Endothelial cell of umbilical vein (primary cell): ENCODE data around the gene CDC16. TPM values are rescaled to one million over a fixed set of nuclear protein-coding genes. Genes with fewer than 3 reads are reported as not detected.

ENCODE experiments used
- BruUV-seq: library from RNA; stranded (reverse); fragments of 400-500 nt; replicated peaks from 2 replicates; lab custom pipeline; 2021; lab: Mats Ljungman, UMichigan
- CTCF ChIA-PET: fragments of 300-600, 350-600 bp; sonication (Branson Sonifier 250); formaldehyde crosslinking; loops from one replicate; lab custom pipeline; 2021; ENCODE audit warnings: antibody characterized with exemption, inconsistent platforms; lab: Charles Lee
- POLR2A ChIA-PET: fragments of 300-600, 350-600 bp; sonication (Branson Sonifier 250); formaldehyde crosslinking; loops from one replicate; lab custom pipeline; 2021; ENCODE audit warnings: antibody characterized with exemption, inconsistent platforms; lab: Charles Lee
- DNase-seq: peaks from one replicate; pipeline ENCODE4 v3.0.0-alpha.2; 2011; ENCODE audit warnings: low read depth, low spot score
- FAIRE-seq: peaks from 2 replicates; lab custom pipeline; 2011; peaks lifted over from hg19 to GRCh38; lab: Jason Lieb, UNC
- H2AFZ ChIP-seq: 2 replicates; pipeline ENCODE4 v1.6.0; 2012; ENCODE audit warnings: low read depth, low read length, control low read depth, inconsistent platforms
- H3K27ac ChIP-seq: 2 replicates; pipeline ENCODE4 v1.5.1; 2011; ENCODE audit warnings: low read depth, mild to moderate bottlenecking, control low read depth, low read length, moderate library complexity; ENCODE audit not compliant: insufficient read depth
- H3K27me3 ChIP-seq, 2 experiments: 2 replicates each; pipeline versions ENCODE4 v1.6.0 to v1.6.1; 2011; ENCODE audit warnings: low read length in 2 of 2, mixed read lengths in 1 of 2; ENCODE audit not compliant: control insufficient read depth in 2 of 2, insufficient read depth in 2 of 2
- H3K36me3 ChIP-seq, 2 experiments: 2 replicates in 1 of 2; 3 replicates in 1 of 2; pipeline ENCODE4 v1.5.1; 2011; ENCODE audit warnings: low read length in 2 of 2, mild to moderate bottlenecking in 1 of 2, moderate library complexity in 1 of 2; ENCODE audit not compliant: control insufficient read depth in 2 of 2, insufficient read depth in 2 of 2; ENCODE audit errors: extremely low read depth in 1 of 2
- H3K4me1 ChIP-seq: 3 replicates; pipeline ENCODE4 v1.5.1; 2011; ENCODE audit warnings: mild to moderate bottlenecking, low read length; ENCODE audit not compliant: control insufficient read depth, insufficient read depth; ENCODE audit errors: extremely low read depth
- H3K4me2 ChIP-seq: 2 replicates; pipeline ENCODE4 v1.6.1; 2011; ENCODE audit warnings: low read length, control low read depth, mixed read lengths; ENCODE audit not compliant: insufficient read depth
- H3K4me3 ChIP-seq, 3 experiments: fragments of 200-600 bp in 1 of 3; sonication (generic), shearing (Covaris generic) in 1 of 3; replicated peaks in 1 of 3; 2 replicates each; pipeline ENCODE4 v1.5.1; 2011 to 2016; ENCODE audit warnings: control low read depth in 3 of 3, low read length in 3 of 3, mild to moderate bottlenecking in 2 of 3, inconsistent platforms in 1 of 3, low read depth in 1 of 3, moderate library complexity in 1 of 3; ENCODE audit not compliant: insufficient read depth in 1 of 3
- H3K79me2 ChIP-seq: 2 replicates; pipeline ENCODE4 v1.6.0; 2012; ENCODE audit warnings: low read length, inconsistent platforms; ENCODE audit not compliant: control insufficient read depth, insufficient read depth
- H3K9ac ChIP-seq: replicated peaks from 2 replicates; pipeline ENCODE3; 2011; ENCODE audit warnings: low read length, control low read depth; ENCODE audit not compliant: insufficient read depth; ENCODE audit errors: extremely low read depth
- H3K9me1 ChIP-seq: replicated peaks from 3 replicates; pipeline ENCODE4 v1.6.0; 2011; ENCODE audit warnings: mild to moderate bottlenecking, low read length; ENCODE audit not compliant: control insufficient read depth, insufficient read depth; ENCODE audit errors: extremely low read depth
- H3K9me3 ChIP-seq: replicated peaks from 2 replicates; pipeline ENCODE4 v1.5.1; 2012; ENCODE audit warnings: low read length, inconsistent platforms; ENCODE audit not compliant: control insufficient read depth, insufficient read depth
- H4K20me1 ChIP-seq: replicated peaks from 2 replicates; pipeline ENCODE3; 2011; ENCODE audit warnings: mild to moderate bottlenecking, low read length; ENCODE audit not compliant: control insufficient read depth, insufficient read depth; ENCODE audit errors: extremely low read depth
- EZH2 ChIP-seq: IDR thresholded peaks from 2 replicates; pipeline ENCODE4 v1.6.1; 2012; ENCODE audit warnings: borderline replicate concordance, low read depth, mild to moderate bottlenecking, moderate library complexity, low read length, inconsistent platforms; ENCODE audit not compliant: severe bottlenecking
- FOS ChIP-seq: IDR thresholded peaks from 2 replicates; pipeline ENCODE4 v1.6.1; 2011; ENCODE audit warnings: mild to moderate bottlenecking, low read length, moderate library complexity, borderline replicate concordance; ENCODE audit not compliant: insufficient read depth
- GATA2 ChIP-seq: IDR thresholded peaks from 2 replicates; pipeline ENCODE4 v1.7.0; 2011; ENCODE audit warnings: low read depth, mild to moderate bottlenecking, moderate library complexity, mixed read lengths, low read length; ENCODE audit not compliant: insufficient read length, insufficient read depth
- JUN ChIP-seq: IDR thresholded peaks from 2 replicates; pipeline ENCODE4 v1.6.1; 2011; ENCODE audit warnings: borderline replicate concordance, low read depth; ENCODE audit not compliant: insufficient read length, insufficient read depth
- MAX ChIP-seq: IDR thresholded peaks from 2 replicates; pipeline ENCODE4 v1.6.1; 2011; ENCODE audit not compliant: insufficient read depth, insufficient read length
- MYC ChIP-seq: IDR thresholded peaks from one replicate; pipeline ENCODE4 v1.6.1; 2011; ENCODE audit warnings: mild to moderate bottlenecking, low read depth, low read length
- POLR2A ChIP-seq: IDR thresholded peaks from 2 replicates; pipeline ENCODE4 v1.6.1; 2012; ENCODE audit warnings: low read depth, mild to moderate bottlenecking, control low read depth, low read length
- POLR2AphosphoS5 ChIP-seq: IDR thresholded peaks from 2 replicates; pipeline ENCODE4 v1.6.1; 2012; ENCODE audit warnings: low read depth, mild to moderate bottlenecking, control low read depth, low read length, moderate library complexity; ENCODE audit not compliant: insufficient read depth
- dilution Hi-C: fragments of 300-500 bp; cut with MboI; formaldehyde crosslinking; loops from one replicate; pipeline ENCODE4 v1.15.0; 2019; ENCODE audit warnings: low sequenced_read_pairs; ENCODE audit not compliant: extremely low pct_ligation_motif_present
- intact Hi-C: fragments of 100-400 bp; cut with micrococcal nuclease; formaldehyde crosslinking; loops from one replicate; pipeline ENCODE4 v1.10.0; 2022
- polyA plus RNA-seq, 4 experiments: library from polyadenylated mRNA; depleted of rRNA in 3 of 4; stranded (reverse) in 3 of 4; unstranded in 1 of 4; fragments of >200 nt; gene quantifications; 2 replicates each; pipeline versions ENCODE4 v1.2.1 to v1.2.3, GENCODE V29; 2011 to 2012; ENCODE audit warnings: missing spikeins in 1 of 4
- total RNA-seq: library from RNA; stranded (reverse); gene quantifications from 2 replicates; pipeline ENCODE4 v1.2.3, GENCODE V29; 2021
- TF ChIP-seq, protein P1 (sequence below), 2 donors: IDR thresholded peaks; 1 replicate in 1 of 2; 2 replicates in 1 of 2; pipeline ENCODE4 v1.5.1; 2011; ENCODE audit warnings: low read length in 2 of 2, mild to moderate bottlenecking in 2 of 2, moderate library complexity in 2 of 2, control low read depth in 1 of 2, inconsistent platforms in 1 of 2, low read depth in 1 of 2; ENCODE audit not compliant: insufficient read depth in 1 of 2; ENCODE audit errors: extremely low read depth in 1 of 2

CDC16 gene
- total and polyA plus RNA-seq, 2 donors (not counting 3 experiments of a cell fraction or from before 2014, with no cell fraction given) = 41.6 to 83.3 TPM

GRCh38 chr13:114224201-114224600 is 10.5 kb upstream of the CDC16 start:
- Histone ChIP-seq H3K4me3 (no peak overlapping the region), H2AFZ (no peak overlapping the region), H3K9ac (no peak overlapping the region), H3K79me2 (no peaks in the 10 kb centered on the region), H3K9me1 (no peaks in the 10 kb centered on the region), H3K4me1 (peaks cover 22% of the 10 kb centered on the region), H4K20me1 (no peaks in the 10 kb centered on the region), H3K9me3 (no peaks in the 10 kb centered on the region), H3K27me3 (peaks cover 7 to 12% of the 10 kb centered on the region in 2 experiments), H3K36me3 (no peaks in the 10 kb centered on the region), H3K4me2 (no peak overlapping the region), H3K27ac (no peak overlapping the region)
- ChIA-PET POLR2A (no interaction called here), CTCF (interaction anchor here (1.3 kb wide), 1 partner anchor 277 kb away, joined by 3 read pairs; no protein-coding TSS in a partner anchor)
- dilution Hi-C loops (no loop called here), intact Hi-C loops (no loop called here)
- TF ChIP-seq JUN = no peak
- no peak for TF ChIP-seq GATA2
- TF ChIP-seq POLR2A = no peak
- TF ChIP-seq, protein P1, sequence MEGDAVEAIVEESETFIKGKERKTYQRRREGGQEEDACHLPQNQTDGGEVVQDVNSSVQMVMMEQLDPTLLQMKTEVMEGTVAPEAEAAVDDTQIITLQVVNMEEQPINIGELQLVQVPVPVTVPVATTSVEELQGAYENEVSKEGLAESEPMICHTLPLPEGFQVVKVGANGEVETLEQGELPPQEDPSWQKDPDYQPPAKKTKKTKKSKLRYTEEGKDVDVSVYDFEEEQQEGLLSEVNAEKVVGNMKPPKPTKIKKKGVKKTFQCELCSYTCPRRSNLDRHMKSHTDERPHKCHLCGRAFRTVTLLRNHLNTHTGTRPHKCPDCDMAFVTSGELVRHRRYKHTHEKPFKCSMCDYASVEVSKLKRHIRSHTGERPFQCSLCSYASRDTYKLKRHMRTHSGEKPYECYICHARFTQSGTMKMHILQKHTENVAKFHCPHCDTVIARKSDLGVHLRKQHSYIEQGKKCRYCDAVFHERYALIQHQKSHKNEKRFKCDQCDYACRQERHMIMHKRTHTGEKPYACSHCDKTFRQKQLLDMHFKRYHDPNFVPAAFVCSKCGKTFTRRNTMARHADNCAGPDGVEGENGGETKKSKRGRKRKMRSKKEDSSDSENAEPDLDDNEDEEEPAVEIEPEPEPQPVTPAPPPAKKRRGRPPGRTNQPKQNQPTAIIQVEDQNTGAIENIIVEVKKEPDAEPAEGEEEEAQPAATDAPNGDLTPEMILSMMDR (IDR thresholded peaks at IDR 0.05; ENCODE audit: extremely low read depth in 1 of 2, insufficient read depth in 1 of 2, low read depth in 1 of 2, low read length in 2 of 2) = no peak
- TF ChIP-seq MYC = no peak
- no peak for TF ChIP-seq MAX
- no peak for TF ChIP-seq FOS
- TF ChIP-seq EZH2 = no peak
- no peak for TF ChIP-seq POLR2AphosphoS5
- no TSS peak for BruUV-seq
- no peak for DNase-seq
- FAIRE-seq = no peak
